Measurements from ENCODE around the gene DNAJC18.

DNAJC18 gene

GRCh38 chr5:139397921-139398320 lies 41.4 kb downstream of the DNAJC18 start:
- no peaks in the 10 kb centered on the region for H3F3A ChIP-seq (ENCODE audit: insufficient read depth, low read length)
- no peaks in the 10 kb centered on the region; the same call in 1 of the 2 replicates for H3K36me3 ChIP-seq (ENCODE audit: insufficient read depth, low read length)
- no peaks in the 10 kb centered on the region for H4K20me1 ChIP-seq (ENCODE audit: insufficient read depth, low read length)
- no peak overlapping the region for H3K9ac ChIP-seq (ENCODE audit: low read length)
- H3K9me2 ChIP-seq (ENCODE audit: low read depth, low read length), result no peaks in the 10 kb centered on the region
- no peaks in the 10 kb centered on the region for H3K27me3 ChIP-seq (ENCODE audit: insufficient read depth, low read length)
- TF ChIP-seq CTCF (IDR thresholded peaks at IDR 0.05; ENCODE audit: low read length) (no peak), EZH2 (IDR thresholded peaks at IDR 0.05; ENCODE audit: borderline replicate concordance, low read length) (no peak)
- no peaks in the 10 kb centered on the region; the same call in 1 of the 2 replicates for H3K79me2 ChIP-seq (ENCODE audit: insufficient read depth, low read length)
- H2AFZ ChIP-seq (ENCODE audit: low read length), result no peak overlapping the region
- no peak overlapping the region for H3K4me2 ChIP-seq (ENCODE audit: low read length)
- no peak overlapping the region for H3K27ac ChIP-seq (ENCODE audit: low read depth, low read length, poor library complexity, severe bottlenecking)
- no peak overlapping the region for H3K4me3 ChIP-seq (ENCODE audit: low read depth, low read length, poor library complexity, severe bottlenecking)
- H3K4me1 ChIP-seq (ENCODE audit: insufficient read depth, low read length, severe bottlenecking), result peaks cover 35% of the 10 kb centered on the region
- H3K9me3 ChIP-seq (ENCODE audit: low read length), result no peaks in the 10 kb centered on the region

- Histone ChIP-seq H3K79me2 (ENCODE audit: insufficient read depth, low read length) (no peaks in the 10 kb centered on the region; the same call in 1 of the 2 replicates), H3K9me3 (ENCODE audit: low read length) (no peaks in the 10 kb centered on the region), H2AFZ (ENCODE audit: low read length) (no peak overlapping the region), H3K4me3 (ENCODE audit: low read depth, low read length, poor library complexity, severe bottlenecking) (no peak overlapping the region), H3F3A (ENCODE audit: insufficient read depth, low read length) (no peaks in the 10 kb centered on the region), H3K9ac (ENCODE audit: low read length) (no peak overlapping the region), H3K27me3 (ENCODE audit: insufficient read depth, low read length) (no peaks in the 10 kb centered on the region), H3K4me2 (ENCODE audit: low read length) (no peak overlapping the region), H3K9me2 (ENCODE audit: low read depth, low read length) (no peaks in the 10 kb centered on the region), H3K27ac (ENCODE audit: low read depth, low read length, poor library complexity, severe bottlenecking) (no peak overlapping the region), H3K36me3 (ENCODE audit: insufficient read depth, low read length) (no peaks in the 10 kb centered on the region; the same call in 1 of the 2 replicates), H4K20me1 (ENCODE audit: insufficient read depth, low read length) (no peaks in the 10 kb centered on the region), H3K4me1 (ENCODE audit: insufficient read depth, low read length, severe bottlenecking) (peaks cover 37% of the 10 kb centered on the region)
- TF ChIP-seq EZH2 (IDR thresholded peaks at IDR 0.05; ENCODE audit: borderline replicate concordance, low read length), result no peak
- no peak for TF ChIP-seq CTCF (IDR thresholded peaks at IDR 0.05; ENCODE audit: low read length)
Measured at GRCh38 chr5:139396691-139397090, 42.6 kb downstream of the DNAJC18 start.

- H3K9me2 ChIP-seq (ENCODE audit: low read depth, low read length), result no peaks in the 10 kb centered on the region
- no peaks in the 10 kb centered on the region for H3K9me3 ChIP-seq (ENCODE audit: low read length)
- H3K36me3 ChIP-seq (ENCODE audit: insufficient read depth, low read length), result no peaks in the 10 kb centered on the region; the same call in 1 of the 2 replicates
- H3K4me3 ChIP-seq (ENCODE audit: low read depth, low read length, poor library complexity, severe bottlenecking), result no peak overlapping the region
- TF ChIP-seq CTCF (IDR thresholded peaks at IDR 0.05; ENCODE audit: low read length) (no peak), EZH2 (IDR thresholded peaks at IDR 0.05; ENCODE audit: borderline replicate concordance, low read length) (no peak)
- H3F3A ChIP-seq (ENCODE audit: insufficient read depth, low read length), result no peaks in the 10 kb centered on the region
- H4K20me1 ChIP-seq (ENCODE audit: insufficient read depth, low read length), result no peaks in the 10 kb centered on the region
- H3K27me3 ChIP-seq (ENCODE audit: insufficient read depth, low read length), result no peaks in the 10 kb centered on the region
- peaks cover 44% of the 10 kb centered on the region for H3K4me1 ChIP-seq (ENCODE audit: insufficient read depth, low read length, severe bottlenecking)
- H3K27ac ChIP-seq (ENCODE audit: low read depth, low read length, poor library complexity, severe bottlenecking), result peak overlapping the region; percentile 23
- no peaks in the 10 kb centered on the region; the same call in 1 of the 2 replicates for H3K79me2 ChIP-seq (ENCODE audit: insufficient read depth, low read length)
- no peak overlapping the region for H2AFZ ChIP-seq (ENCODE audit: low read length)
- peak overlapping the region; percentile 39; the same call in 1 of the 2 replicates for H3K4me2 ChIP-seq (ENCODE audit: low read length)
- H3K9ac ChIP-seq (ENCODE audit: low read length), result no peak overlapping the region; the same call in 1 of the 2 replicates
Measured at GRCh38 chr5:139395844-139396640, 43.3 kb downstream of the DNAJC18 start.

Measured in OCI-LY1 (cell line).